Effector CD4-positive, alpha-beta T cell (primary cell): ENCODE data around the gene CRISPLD2.
"Not testable (repeated sequence)": the region's sequence is repeated elsewhere in the genome, so short reads cannot be mapped to it uniquely, and the experiment has no call there.

Experiments
- DNase-seq: peaks from one replicate; pipeline ENCODE4 v3.0.0-alpha.2; 2020

CRISPLD2 gene

DNA sequence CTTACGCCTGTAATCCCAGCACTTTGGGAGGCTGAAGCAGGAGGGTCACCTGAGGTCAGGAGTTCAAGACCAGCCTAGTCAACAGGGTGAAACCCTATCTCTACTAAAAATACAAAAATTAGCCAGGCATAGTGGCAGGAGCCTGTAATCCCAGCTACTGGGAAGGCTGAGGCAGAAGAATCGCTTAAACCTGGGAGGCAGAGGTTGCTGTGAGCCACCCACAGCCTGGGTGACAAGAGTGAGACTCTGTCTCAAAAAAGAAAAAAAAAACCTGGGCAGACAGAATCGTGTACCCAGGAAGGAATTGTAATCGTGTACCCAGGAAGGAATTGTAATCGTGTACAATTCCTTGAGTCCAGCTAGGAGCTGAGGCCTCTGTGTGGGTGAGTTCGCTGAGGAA, 118.8 kb downstream of the CRISPLD2 start:
- DNase-seq, result not testable (repeated sequence)

DNA sequence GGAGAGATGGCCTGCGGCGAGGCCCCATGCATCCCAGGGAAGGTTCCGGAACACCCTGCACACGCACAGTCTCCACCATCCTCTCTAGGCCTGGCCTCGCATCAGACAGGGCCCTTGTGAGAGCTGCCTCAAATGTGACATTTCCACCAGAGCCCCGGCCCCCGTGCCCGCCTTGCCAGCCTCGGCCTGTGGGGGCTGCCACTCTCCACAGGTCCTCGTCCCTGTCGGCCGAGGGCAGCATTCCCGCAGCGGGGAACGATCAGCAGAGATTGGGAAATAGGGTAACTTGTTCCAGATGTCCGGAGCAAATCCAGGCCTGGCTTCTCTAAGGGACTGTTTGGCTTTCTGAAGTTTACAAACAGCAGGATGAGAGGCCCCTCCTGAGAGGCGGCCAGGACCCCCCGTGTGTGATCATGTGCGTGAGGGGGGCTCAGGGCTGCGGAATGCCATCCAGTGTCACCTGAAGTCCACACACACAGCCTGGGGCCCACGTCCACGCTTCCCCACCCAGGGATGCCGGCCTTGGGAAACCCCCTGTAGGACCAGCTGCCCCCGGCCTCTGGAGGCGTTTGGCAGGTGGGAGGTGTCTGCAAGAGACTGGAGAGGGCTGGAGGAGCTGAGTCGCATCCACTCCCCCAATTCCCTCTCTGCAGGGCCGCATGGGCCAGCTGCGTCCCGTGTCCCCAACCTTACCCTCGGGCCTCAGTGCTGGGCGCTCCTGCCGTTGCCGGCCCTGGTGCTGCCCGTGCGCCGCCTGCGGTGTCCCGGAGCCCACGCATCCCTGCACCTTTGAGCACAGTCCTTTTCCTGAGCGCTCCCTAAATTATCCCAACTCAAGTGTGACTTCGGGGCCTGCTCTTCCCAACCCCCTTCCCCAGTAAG, 121.1 kb downstream of the CRISPLD2 start:
- DNase-seq, result no peak

DNA sequence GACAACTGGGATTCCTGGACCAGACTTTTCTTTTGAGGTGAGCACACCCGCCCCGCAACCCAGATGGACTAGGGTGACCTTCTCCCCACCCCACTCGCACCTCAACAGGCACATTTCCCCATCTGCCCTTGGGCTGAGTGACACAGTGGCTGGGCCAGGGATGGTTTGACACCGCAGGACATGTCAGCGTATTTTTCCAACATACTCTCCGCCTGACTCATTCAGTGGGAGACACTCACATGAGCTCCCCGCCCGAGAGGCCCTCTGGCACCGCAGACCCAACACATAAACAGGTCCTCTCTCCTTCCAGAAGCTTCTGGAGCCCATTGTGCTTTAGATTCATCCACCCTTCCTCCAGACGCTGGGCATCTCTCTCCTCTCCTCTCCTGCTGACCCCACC, 122.1 kb downstream of the CRISPLD2 start:
- DNase-seq, result no peak

DNA sequence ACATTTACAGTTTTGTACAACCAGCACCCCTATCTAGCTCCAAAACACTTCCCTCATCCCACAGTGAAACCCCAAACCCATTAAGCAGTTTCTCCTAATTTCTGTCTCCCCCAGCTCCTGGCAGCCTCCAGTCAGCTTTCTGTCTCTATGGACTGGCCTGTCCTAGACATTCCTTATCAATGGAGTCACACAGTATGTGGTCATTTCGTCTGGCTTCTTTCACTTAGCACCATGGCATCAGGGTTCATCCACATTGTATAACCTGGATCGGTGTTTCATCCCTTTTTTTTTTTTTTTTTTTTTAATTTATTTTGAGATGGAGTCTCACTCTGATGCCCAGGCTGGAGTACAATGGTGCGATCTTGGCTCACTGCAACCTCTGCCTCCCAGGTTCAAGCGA, 123.0 kb downstream of the CRISPLD2 start:
- no peak for DNase-seq

DNA sequence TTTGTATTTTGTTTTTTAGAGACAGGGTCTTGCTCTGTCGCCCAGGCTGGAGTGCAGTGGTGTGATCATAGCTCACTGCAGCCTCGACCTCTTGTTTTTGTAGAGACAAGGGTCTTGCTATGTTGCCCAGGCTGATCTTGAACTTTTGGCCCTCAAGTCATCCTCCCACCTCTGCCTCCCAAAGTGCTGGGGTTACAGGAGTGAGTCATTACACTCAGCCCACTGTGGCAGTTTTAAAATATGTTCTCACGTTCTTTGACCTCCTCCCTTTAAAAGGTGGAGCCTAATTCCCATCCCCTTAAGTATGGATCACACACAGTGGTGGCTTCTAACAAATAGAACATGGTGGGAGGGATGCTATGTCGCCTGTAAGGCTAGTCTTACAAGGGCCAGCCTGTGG, 123.8 kb downstream of the CRISPLD2 start:
- no peak for DNase-seq

DNA sequence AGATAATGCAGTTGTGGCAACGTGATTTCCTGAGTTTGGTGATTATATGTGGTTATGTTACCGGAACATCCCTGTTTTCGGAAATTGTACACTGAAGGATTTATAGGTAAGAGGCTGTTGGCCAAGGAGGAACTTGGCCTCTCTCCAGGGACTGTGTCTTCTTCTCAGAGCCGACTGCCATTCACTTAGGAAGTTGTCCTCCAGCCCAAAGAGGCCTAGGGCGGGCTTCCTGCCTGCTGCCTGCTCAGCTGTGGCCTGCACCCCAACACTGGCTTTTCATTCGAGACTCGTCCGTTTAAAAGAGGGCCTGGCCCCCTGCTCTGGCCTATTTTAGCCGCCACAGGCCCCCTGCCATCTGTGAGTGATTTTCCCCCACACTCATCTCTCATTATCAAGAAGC, 127.2 kb downstream of the CRISPLD2 start:
- DNase-seq, result no peak

DNA sequence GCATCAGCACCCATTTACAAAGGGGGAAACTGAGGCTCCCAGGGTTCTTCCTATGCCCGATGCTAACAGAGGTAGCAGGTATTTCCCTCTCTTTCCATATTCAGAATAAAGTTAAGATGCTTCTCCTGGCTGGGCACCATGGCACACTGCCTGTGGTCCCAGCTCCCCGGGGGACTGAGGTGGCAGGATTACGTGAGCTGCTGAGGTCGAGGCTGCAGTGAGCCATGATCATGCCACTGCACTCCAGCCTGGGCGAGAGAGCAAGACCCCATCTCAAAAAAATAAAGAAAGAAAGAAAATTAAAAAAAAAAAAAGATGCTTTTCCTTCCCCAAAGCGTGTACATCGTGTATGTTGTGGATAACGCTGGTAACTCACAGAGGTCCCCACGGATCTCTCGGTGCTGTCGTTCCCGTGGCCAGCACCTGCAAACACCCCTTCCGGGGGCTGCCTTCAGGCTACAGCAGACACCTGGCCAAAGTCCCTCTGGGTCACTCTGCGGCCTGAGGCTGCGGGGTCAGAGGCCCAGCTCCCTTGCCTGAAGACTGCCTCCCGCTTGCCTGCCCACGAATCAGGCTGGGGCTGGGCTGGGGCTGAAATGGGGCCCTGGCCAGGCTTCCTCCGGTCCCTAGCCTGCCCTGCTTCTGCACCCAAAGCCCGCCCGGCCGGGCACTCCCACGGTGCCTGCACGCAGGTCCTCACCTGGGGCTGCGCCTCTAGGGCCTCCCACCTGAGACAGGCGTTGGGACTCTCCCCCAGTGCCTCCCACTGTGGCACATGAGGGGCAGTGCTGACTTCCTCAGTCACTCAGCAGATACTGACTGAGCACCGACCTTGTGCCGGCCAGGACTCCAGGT, 128.4 kb downstream of the CRISPLD2 start:
- no peak for DNase-seq

DNA sequence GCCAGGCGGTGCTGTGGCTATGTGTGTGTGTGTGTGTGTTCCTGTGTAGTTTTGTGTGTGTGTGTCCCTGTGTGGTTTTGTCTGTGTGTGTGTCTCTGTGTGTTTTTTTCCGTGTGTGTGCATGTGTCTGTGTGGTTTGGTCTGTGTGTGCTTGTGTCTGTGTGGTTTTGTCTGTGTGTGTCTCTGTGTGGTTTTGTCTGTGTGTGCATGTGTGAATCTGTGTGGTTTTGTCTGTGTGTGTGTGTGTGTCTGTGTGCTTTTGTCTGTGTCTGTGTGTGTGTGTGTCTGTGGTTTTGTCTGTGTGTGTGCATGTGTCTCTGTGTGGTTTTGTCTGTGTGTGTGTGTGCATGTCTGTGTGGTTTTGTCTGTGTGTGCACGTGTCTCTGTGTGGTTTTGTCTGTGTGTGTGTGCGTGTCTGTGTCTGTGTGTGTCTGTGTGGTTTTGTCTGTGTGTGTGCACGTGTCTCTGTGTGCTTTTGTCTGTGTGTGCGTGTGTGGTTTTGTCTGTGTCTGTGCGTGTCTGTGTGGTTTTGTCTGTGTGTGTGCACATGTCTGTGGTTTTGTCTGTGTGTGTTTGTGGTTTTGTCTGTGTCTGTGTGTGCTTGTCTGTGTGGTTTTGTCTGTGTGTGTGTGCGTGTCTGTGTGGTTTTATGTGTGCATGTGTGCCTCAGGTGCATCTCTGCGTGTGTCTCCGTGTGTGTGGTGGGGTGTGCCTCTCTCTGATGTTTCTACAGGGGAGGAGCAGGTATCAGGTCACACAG, 129.2 kb downstream of the CRISPLD2 start:
- no peak for DNase-seq

DNA sequence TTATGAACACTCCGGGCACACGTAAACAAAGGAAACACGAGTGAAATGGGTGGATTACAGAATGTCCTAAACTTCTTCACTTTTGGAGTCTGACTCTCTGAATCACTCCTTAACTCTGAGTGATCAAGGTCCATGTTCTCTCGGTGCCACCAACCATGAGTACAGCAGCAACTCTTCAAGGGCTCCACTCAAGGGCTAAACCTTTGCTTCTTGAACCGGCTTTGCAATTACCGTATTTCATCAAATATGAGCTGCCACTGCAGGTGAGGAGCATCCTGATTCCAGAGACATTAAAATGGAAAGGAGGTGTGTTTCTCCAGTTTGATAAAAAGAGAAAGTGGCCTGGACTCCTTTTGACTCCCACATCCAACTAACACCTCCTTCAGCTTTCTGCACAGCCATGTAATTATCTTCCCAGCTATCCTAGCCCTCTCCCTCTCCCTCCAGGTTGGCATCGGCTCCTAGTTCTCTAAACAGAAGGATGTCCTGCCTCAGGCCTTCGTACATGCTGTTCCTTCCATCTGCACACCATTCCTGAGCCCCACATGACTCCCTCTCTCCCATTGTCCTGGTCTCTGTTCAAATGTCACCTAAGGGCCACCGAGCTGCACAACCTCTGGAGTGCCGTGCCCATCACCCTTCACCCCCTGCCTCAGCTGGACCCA, 130.1 kb downstream of the CRISPLD2 start:
- DNase-seq, result no peak

DNA sequence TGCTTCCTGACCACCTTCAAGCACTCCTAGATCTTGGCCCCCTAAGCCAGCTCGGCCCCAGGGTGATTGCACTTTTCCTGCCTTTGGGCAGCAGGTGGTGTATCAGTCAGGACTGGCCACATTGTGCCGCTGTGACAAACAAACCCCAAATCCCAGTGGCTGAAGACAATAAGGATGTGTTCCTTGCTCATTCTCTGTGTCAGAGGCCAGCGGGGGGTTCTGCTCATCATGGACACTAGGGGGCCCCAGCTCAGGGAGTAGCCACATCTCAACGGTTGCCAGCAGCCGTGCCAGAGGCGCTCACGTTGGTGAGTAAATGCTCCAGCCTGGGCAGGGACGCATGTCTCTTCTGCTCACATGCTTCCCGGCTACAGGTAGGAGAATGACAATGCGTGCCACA, 131.1 kb downstream of the CRISPLD2 start:
- DNase-seq, result peak; percentile 6

DNA sequence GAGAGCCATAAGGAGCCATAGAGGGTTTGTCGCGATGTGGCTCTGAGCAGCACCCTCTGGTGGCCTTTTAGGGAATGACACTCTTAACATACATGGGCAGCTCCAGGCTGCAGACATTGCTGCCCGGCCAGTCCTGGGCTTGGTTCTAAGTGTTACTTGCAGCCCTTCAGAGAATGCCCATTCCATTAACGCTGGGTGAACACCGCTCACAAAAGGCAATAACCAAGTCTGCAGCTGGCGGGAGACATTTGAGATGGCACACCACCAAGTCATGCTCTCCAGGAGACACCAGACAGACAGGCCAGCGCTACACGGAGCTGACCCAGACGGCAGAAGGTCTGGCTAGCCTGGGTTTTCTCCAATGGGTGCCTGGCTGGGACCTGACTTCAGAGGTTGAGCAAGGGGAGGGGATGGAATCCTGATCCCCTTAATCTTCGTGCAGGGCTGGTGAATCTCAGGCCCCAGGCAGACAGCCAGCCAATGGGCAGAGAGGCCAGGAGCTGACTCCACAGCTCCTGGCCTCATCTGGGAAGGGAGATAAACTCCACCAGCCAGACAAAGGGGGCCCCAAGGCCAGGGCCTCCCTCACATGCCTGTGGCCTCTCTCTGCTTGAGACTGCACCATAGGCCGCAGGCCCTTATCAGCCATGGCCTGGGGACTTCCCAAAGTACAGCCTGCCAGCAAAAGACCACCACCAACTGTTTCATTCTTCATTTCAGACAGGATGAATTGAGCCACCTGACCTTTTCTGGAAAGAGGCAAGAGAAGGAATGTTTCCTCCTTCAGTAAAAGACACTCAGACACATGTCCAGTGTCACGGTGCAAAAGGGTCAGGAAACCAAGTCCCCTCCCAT, 132.8 kb downstream of the CRISPLD2 start:
- peak; percentile 65 for DNase-seq

DNA sequence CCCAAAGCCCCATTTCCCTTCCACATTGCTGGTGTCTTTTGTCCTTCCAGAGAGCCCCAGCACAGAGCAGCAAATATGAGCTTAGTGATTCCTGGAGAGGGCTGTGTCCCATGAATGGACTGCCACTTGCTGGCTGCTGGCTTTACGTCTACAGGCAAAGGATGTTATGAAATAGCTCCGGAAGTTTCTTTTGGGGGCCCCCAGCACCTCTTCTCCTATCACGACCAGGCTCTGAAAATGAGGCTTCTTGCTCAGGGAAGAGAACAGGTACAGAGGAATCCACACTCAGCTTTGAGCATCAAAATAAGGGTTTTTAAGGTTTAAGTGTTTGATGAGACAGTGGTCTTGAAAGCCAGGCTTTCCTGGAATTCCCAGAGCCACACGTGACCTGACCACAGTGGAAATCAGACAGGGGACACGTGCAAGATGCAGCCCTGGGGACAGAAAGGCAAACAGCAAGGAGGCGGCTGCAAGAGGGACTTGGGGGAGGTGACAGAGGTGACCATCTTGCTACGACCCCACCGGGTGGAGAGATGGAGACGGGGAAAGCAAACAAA, 133.5 kb downstream of the CRISPLD2 start:
- no peak for DNase-seq

DNA sequence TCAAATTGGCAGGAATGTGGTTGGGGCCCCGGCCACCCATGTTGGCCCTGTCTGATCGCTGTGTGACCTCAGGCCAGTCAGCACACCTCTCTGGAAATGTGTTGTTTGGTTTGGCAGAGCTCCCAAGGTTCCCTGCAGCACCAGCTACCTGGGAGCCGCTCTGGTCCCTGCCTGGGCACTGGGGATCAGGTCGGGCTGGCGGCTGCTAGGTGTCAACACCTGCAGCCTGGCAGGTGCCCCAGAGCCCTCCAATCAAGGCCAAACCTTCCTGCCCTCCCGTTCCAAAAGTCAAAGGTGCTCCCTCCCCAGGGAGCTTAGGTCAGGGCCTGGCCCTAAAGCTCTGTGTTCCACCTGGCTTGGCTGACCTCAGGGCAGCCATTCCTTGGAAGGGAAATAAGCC, 135.6 kb downstream of the CRISPLD2 start:
- no peak for DNase-seq

DNA sequence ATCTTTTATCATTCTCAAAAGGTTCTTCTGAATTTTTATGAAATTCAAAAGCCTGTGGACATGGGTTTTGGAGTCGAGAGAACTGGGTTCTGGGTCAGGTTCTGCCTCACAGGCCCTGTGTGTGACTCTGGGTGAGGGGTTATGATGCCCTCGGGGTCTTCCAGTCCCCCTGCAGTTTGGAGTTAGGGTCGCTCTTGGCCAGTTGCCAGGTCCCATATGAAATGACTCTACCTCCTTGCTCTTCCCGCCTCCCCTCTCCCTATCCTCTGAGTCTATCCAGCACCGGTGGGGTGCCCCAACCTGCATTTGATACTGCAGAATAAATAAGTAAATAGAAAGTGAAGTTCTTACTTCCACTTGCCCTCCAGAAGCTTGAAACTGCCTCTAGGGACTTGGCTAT, 137.4 kb downstream of the CRISPLD2 start:
- DNase-seq, result no peak

DNA sequence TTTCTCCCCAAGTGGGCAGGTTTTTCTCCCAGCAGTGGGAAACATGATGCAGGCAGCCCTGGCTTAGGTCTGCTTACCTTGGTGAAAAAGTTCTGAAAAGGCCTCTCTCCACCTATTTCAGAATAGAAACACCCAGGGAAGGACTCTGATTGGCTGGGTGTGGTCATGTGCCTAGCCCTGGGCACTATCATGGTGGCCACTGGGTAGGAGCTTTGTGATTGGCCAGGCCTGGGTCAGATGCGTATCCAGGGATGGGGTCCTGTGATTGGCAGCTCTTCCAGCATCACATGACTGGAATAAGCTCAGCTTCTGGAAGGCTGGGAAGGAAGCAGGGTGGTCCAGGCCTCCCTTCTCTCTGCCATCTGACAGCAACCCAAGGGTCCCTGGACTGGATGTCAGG, 138.0 kb downstream of the CRISPLD2 start:
- no peak for DNase-seq
